Endometrial microvascular endothelial cells (primary cell): ENCODE results near the gene CCM2. TPM values are rescaled to one million over a fixed set of nuclear protein-coding genes. Genes with fewer than 3 reads are reported as not detected.

Experiments
- in situ Hi-C: cut with HindIII; loops from 2 replicates; pipeline ENCODE4 v1.10.0; 2017; ENCODE audit warnings: low sequenced_read_pairs, low pct_unique_long_range_greater_than_20kb; ENCODE audit errors: inconsistent ontology term
- total RNA-seq: library from RNA; depleted of rRNA; stranded (reverse); fragments of >200 nt; gene quantifications from one replicate; pipeline ENCODE4 v1.2.3, GENCODE V29; 2015; ENCODE audit errors: inconsistent ontology term

Gene CCM2
- total RNA-seq, 1 donor from 2014 or later, result 70.8 TPM

GRCh38 chr7:45053941-45054340, 53.9 kb downstream of the CCM2 start:
- in situ Hi-C loops, result no loop called here

GRCh38 chr7:45054442-45054841, 54.4 kb downstream of the CCM2 start:
- in situ Hi-C loops, result no loop called here

GRCh38 chr7:45055016-45055415, 55.0 kb downstream of the CCM2 start:
- in situ Hi-C loops, result no loop called here

- in situ Hi-C loops, result no loop called here
Observed at GRCh38 chr7:45055594-45056219, 55.7 kb downstream of the CCM2 start.

GRCh38 chr7:45057878-45058277, 57.9 kb downstream of the CCM2 start:
- in situ Hi-C loops, result no loop called here

GRCh38 chr7:45060295-45060694, 60.3 kb downstream of the CCM2 start:
- in situ Hi-C loops, result no loop called here

- in situ Hi-C loops, result no loop called here
Observed at GRCh38 chr7:45061352-45061751, 61.4 kb downstream of the CCM2 start.

GRCh38 chr7:45061806-45062425, 61.9 kb downstream of the CCM2 start:
- in situ Hi-C loops, result no loop called here

GRCh38 chr7:45064047-45064725, 64.2 kb downstream of the CCM2 start:
- in situ Hi-C loops, result no loop called here

- in situ Hi-C loops, result no loop called here
Observed at GRCh38 chr7:45065031-45065995, 65.3 kb downstream of the CCM2 start.

- in situ Hi-C loops, result no loop called here
Observed at GRCh38 chr7:45066409-45066808, 66.4 kb downstream of the CCM2 start.

GRCh38 chr7:45067582-45067981, 67.6 kb downstream of the CCM2 start:
- in situ Hi-C loops, result no loop called here

- in situ Hi-C loops, result no loop called here
Observed at GRCh38 chr7:45068236-45069023, 68.4 kb downstream of the CCM2 start.

- in situ Hi-C loops, result no loop called here
Observed at GRCh38 chr7:45069444-45070253, 69.6 kb downstream of the CCM2 start.

GRCh38 chr7:45070254-45070642, 70.2 kb downstream of the CCM2 start:
- in situ Hi-C loops, result no loop called here

GRCh38 chr7:45071528-45071927, 71.5 kb downstream of the CCM2 start:
- in situ Hi-C loops, result no loop called here

- in situ Hi-C loops, result no loop called here
Observed at GRCh38 chr7:45072131-45073030, 72.4 kb downstream of the CCM2 start.
